HTR-8/SVneo (cell line): ENCODE measurements around the gene DOK5.
A peak's percentile ranks its signal among the peaks of the same experiment; 100 is the strongest.

Source experiments
- DNase-seq: peaks from one replicate; pipeline ENCODE4 v3.0.0; 2011; ENCODE audit warnings: low spot score, mixed read lengths; ENCODE audit not compliant: insufficient read length
- FAIRE-seq: peaks from 2 replicates; lab custom pipeline; 2011; peaks lifted over from hg19 to GRCh38; lab: Jason Lieb, UNC

The DOK5 gene

DNA sequence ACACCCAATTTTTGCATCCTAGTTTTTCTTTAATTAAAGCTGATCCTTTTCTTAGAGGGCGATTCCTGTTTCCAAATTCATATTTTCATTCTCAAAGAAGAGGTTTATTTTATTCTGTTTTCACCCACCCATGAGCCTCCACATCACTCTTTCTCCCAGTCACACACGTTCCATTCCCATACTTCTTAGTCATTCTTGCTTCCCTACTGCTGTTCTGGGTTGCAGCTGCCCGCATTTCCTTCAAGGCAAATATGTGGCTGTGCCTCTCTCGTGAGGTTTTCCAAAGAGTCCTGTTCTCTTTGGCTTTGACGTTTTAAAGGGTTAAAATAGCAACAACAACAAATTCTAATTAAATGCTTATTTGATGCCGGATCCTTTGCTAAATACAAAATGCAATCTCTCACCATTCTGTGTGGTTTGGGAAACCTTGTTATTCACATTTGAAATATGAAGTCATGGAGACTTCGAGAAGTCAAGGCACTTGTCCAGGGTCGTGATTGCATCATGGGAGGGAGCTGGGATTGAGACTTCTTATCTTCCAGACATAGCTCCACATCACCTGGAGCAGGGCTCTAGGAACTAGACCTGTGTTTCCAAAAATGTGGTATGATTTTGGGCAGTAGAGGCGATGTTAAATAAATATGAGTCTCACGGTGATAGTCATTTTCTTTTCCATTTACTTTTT is 126.6 kb downstream of the DOK5 start:
- FAIRE-seq (no peak), DNase-seq (no peak)

DNA sequence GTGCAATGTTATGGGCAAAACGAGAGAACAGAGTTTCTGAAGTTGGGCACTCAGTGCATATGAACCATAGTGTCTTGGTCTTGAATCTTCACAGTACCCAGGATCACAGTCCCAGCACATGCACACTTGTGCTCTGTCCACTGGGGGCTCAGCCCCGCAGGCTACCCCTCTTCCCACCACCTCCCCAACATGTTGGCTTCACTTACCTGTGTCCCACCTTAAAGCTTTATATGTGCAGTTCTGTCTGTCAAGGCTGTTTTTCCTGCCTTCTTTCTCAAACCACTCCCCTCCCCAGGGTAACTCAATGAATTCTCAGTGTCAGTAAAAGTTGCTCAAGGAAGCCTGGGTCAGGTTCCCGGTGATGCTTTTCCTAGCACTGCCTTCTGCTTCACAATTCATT is 129.9 kb downstream of the DOK5 start:
- DNase-seq: no peak
- no peak for FAIRE-seq

DNA sequence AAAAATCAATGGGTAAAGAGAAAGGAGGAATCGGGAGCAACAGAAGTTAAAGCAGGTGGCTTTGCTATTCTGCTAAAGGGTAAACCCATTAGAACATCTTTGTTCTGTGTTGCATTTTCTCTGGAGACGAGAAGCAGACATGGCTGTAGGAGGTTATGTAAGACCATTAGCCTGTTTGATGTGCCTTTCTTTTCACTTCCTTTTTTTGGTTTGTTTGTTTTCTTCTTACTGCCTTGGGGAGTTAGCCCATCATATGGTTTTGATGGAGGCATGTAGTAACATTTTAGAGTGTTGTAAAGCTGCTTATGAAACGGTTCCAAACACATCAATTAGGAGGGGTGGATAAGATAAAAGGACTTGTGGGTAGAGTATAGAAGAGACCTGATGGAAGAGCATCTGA is 131.0 kb downstream of the DOK5 start:
- DNase-seq (no peak), FAIRE-seq (peak; percentile 64)

DNA sequence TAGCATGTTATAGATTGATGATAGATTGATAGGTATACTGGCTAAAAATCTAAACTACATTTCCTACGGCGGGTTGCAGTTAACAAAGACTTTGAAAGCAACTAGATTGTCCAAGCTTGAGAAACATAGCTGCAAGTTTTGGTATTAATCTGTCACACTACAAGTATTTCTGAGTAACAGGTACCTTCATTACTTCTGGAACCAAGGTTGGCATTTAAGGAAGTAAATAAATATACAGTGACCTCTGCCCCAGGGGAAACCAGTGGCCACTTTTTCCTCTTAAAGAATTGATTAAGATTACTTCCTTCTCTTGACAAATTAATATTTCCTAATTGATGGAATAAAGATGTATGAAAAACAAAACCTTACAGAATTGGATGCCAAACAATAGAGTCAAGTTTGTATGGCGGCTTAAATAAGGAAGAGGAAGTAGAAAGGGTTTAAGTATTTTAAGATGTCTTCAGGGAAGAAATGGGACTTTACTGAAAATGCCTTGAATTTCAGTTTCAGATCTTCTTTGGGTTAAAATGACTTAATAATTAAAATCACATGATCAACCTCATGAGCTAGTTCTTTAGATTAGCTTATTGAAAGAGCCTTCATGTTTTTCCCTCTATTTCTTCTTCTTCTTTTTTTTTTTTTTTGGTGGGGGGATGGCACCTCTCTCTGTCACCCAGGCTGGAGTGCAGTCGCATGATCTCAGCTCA is 132.8 kb downstream of the DOK5 start:
- DNase-seq: no peak

DNA sequence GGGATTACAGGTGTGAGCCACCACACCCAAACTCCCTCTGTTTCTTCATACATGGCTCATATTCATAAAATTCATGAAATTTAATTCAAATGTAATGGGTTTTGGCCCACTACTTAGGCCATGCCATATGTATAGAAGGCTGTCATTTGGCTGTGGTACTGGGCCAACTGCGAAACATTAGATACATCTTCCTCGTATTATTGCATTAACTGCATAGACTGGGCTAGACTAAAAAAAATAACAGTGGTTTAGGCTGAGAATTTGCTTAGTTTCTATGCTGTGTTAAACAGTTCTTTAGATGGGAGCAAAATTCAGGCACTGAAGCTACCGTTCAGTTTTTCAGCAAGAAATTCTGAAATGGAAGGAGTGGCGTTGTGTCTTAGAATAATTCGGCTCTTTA is 133.6 kb downstream of the DOK5 start:
- FAIRE-seq (no peak), DNase-seq (no peak)

More for the DNA sequence above, 132.8 kb downstream of the DOK5 start:
- FAIRE-seq: no peak

DNA sequence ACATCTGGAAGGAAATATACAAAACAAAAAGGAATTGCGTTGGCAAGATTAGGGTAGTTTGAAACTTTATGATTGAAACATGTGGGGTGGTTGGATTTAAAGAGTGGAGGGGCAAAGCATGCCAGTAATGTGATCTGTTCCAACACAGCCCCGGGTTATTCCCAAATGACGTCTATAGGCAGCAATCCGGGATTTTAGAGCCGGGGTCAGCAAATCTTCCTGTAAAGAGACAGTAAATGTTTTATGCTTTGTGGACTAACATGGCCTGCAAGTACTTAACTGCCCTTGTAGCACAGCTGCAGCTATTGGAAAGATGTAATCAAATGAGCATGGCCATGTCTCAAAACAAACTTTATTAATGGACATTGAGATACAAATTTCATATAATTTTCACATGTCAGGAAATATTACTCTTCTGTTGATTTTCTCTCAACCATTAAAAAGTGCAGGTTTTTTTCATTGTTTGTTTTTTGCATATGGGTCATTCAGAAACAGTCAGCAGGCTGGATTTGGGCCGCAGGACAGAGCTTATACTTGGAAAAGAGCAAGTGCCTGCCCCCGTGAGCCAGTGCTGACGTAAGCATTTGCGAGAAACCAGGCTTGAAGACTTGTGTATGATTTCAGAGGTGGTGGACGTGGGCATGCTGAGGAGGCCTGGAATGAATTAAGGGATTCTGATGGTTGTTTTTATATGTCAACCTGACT is 136.5 kb downstream of the DOK5 start:
- DNase-seq (no peak), FAIRE-seq (peak; percentile 57)

DNA sequence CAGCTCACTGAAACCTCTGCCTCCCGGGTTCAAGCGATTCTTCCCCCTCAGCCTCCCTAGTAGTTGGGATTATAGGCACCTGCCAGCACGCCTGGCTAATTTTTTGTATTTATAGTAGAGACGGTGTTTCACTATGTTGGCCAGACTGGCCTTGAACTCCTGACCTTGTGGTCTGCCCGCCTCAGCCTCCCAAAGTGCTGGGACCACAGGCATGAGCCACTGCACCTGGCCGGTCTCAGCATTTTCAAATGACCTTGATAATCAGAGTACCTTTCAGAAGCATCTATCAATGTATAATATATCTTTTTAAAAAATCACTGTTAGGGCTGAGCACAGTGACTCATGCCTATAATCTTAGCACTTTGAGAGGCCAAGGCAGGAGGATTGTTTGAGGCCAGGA is 143.0 kb downstream of the DOK5 start:
- FAIRE-seq (no peak), DNase-seq (no peak)

DNA sequence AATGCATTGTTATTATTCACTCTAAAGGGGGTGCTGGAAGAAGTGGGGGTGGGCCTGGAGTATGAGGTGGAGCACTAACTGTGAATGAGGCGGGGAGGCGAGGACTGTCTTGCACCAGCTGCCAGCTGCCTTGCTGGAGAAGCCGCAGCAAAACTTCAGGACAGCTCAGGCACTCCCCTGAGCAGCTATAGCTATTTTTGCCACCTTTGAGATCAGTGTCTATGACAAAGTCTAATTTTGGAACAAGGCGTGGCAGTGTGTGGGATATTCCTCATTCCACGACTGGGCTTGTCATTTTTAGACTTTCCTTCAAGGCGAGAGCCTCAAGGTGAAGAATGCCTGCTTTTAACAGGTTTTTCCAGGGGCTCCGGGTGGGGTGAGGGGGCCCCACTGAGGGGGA is 143.8 kb downstream of the DOK5 start:
- FAIRE-seq: no peak
- no peak for DNase-seq

DNA sequence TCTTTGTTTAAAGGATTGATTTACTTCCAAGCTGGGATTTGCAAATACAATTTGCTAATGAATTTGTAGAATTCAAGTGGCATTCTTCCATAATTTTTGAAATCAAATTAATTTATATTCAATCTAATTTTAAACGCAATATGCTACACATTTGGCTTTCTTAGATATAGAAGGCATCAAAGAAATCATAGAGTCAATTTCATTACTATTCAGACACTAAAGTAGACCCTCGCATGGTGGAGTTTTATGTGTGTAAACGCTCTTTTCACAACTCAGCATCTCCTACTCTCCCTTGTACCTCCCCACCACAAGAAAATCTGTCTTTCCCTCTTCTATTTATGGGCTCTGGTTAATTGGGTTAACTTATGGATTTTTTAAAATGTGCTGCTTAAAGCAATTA is 144.3 kb downstream of the DOK5 start:
- DNase-seq (no peak), FAIRE-seq (no peak)

DNA sequence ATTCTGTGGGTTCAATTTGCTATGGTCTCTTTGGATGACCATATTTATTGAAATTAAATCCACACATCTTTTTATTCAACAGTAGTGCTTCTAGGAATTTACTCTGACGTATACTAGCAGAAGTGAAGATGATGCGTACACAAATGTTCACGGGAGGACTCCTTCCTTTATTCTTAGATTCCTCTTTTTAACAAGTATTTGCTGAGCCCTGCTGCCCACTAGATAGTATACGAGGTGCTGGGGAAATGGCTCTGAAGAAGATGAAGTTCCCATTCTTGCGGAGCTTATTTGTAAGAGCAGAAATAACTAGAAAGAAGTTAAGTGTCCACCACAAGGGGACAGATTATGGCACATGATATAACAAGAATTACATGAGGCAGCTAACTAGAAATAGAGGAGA is 145.2 kb downstream of the DOK5 start:
- FAIRE-seq: no peak
- no peak for DNase-seq

DNA sequence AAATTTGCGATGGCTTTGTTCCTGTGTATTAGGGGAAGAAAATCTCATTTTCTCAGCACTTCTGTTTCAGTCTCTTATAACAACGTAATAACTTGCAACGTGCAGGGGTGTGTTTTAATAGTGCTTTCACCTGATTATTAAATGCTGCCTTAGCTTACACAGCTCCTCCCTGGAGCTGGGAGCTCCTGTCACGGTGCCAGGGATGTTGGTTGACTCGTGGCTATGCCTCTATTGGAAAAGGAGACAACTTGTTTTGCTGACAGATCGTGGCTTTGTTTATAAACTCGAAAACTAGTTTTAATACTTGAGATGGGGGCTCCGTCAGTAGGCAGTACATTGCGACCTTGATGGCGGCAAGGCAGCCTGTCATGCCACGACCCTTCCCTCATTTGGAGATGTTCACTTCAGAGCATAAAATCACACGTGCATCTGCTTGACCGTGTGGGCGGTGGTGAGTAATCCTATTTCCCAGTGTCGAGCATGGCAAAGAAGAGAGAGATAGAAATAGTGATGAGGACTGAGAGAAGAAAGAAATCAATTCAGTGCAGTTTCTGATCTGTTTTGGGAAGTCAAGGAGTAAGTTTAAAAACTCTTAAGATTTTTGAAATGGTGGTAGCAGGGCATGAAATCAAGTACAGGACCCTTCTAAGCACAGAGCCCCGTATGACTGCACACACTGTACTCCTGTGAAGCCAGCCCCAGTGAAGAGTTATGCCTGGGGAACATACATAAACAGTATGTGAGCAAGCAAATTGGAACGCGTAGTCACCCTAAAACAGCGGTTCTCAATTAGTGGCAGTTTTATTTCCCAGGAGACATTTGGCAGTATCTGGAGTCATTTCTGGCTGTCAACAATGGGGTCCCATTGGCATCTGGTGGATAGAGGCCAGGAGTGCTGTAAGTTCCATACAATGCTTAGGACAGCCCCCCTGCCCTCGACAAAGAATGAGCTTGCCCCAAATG is 147.2 kb downstream of the DOK5 start:
- FAIRE-seq: no peak
- DNase-seq: no peak

DNA sequence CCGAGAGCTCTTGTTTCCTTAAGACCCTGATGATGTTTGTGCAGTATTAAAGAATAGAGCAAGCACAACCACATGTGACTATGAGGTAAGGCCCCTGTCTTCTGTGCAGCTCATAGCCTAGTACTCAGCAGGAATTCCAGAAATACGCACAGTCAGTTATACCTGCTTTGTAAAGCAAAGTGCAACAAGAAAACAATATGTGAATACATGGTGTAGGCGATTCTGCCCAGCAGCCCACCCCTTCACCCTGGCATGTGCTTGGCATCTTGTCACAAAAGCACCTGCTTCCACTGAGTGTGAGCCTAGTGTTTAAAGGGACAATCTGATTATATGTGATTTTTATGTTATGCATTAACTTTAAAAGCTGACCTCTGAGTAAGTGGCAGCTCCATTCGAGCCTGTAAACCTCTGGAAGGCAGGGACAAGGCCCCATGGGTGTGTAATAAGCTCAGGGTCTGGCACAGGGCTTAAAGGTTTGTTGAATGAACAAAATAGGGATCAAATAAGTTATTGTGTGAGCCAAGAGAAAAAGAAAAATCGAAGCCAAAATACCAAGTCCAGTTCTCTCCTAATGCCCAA is 148.7 kb downstream of the DOK5 start:
- DNase-seq (no peak), FAIRE-seq (peak; percentile 75)

DNA sequence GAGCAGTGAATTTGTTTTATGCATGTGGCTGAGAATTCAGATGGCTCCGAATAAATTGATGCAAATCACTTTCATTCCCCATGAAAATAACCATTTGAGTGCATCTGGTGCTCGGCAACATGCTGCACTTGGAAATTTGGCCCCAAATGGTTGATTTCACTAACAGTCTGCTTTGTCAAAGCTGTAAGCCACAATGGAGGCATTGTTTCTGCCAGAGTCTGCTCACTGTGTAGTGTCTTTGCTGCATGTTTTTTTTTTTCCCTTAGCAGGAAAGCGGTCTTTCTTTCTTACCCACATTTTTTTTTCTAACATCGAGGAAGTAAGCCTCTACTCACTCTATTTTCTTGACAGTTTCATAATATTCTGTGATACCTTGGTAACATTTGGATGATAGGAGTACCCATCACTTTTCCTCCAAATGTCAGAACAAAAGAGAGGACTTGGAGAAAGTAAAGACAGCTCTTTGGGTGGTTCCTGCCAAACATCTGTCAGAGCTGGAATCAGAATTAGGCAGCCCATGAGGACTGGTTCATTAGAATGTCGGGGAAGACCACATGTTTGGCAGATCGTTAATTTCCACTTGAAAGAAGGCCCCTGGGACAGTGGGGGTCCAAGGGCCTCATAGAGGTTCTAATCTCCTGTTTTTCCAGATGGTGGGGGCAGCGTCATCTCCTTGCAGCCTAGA is 149.5 kb downstream of the DOK5 start:
- FAIRE-seq (no peak), DNase-seq (no peak)

DNA sequence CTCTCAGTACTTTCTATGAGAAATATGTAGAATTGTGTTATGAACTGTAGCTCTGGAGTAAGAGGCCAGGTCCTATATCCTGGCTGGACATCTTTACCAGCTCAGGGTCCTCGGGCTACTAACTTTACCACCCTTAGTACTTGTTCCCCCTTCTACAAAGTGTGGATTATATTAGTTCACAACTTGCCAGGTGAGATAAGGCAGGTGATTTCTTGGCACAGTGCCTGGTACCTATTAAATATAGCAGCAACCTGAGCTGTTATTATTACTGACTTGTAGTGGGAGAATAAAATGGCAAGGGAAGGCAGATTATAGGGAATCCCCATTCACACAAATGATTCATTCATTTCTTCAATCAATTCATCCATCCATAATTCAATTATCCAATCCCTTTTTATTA is 150.1 kb downstream of the DOK5 start:
- FAIRE-seq (no peak), DNase-seq (no peak)

DNA sequence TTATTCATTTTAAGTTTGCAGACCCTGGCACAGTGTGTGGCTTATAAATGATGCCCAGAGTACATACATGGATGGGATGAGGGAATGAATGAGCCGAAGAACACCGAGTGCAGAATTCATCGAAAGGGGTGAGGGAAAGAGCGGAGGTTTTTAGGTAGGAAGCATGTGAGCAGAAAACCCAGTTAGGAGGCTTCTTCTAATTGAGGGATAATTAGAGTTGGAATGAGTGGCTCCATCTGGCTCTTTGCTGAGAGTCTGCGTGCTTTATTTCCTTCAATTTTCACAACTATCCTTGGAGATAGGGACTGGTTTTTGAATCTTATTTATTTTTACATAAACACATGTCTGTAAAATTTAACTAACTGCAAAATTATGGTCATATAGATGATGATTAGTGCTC is 150.7 kb downstream of the DOK5 start:
- FAIRE-seq (no peak), DNase-seq (no peak)

DNA sequence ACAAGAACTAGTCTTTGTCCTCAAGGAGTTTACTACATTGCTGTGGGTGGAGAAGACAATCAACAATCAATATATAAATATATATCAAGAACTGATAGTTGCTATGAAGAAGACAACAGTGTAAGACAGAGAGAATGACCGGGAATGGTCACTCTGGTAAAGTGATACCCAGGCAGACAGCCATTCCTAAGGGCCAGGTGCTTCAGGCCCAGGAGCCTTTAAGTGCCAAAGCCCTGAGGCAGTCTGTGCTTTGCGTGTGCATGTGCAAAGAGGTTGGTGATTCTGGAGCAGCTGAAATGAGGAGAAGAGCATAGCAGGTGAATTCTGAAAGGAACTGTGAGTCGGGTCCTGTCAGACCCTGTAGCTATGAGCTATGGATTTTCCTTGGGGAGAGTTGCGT is 154.2 kb downstream of the DOK5 start:
- no peak for FAIRE-seq

DNA sequence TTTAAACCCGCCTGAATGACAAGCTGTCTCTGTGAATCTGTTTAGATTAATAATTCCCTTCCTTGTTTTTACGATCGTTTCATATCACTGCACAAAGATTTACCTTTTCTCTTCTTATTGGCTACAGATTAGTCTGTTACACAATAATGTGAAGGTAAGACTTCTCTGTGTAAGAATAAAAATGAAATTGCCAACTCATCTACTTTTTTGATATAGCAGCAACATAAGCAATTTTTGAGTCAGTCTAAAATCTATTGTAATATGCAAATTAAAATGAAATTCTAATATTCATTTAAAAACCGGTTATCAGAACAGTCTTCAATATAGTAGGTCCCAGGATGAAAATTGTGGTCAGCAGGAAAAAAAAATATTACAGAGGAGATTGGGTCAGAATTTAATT is 155.2 kb downstream of the DOK5 start:
- no peak for FAIRE-seq

More for the DNA sequence above, 154.2 kb downstream of the DOK5 start:
- no peak for DNase-seq

DNA sequence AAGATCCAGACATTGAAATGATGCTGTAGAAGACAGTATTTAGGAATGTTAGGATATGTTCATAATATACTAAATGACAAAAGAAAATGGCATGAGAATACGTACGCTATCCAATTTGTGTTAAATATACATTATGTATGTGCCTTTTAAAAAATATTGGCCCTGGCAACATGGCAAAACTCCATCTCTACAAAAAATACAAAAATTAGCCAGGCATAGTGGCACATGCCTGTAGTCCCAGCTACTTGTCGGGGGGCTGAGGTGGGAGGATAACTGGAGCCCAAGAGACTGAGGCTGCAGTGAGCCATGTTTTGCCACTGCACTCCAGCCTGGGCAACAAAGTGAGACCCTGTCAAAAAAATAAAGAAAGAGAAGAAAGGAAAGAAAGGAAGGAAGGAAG is 155.7 kb downstream of the DOK5 start:
- DNase-seq (no peak), FAIRE-seq (peak; percentile 33)

More for the DNA sequence above, 155.2 kb downstream of the DOK5 start:
- no peak for DNase-seq
